Measurements from ENCODE around the gene CMA1.

The CMA1 gene

DNA sequence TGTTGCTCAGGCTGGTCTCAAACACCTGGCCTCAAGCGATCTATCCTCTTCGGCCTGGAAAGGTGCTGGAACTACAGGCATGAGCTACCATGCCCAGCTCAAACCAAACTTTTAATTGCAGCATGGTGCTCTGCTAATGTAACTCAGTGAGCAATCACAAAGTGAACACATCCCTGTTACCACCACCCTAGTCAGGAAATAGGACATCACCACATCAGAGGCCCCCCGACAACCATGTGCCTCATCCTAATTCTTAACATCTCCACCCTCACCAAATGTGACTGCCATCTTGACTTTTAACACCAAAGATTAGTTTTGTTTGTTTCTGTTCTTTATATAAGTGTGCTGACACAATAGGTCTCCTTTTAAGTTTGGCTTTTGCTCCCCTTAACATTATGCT lies 42.7 kb downstream of the CMA1 start:
- DNase-seq: no peak

GRCh38 chr14:24463884-24464785 lies 43.9 kb downstream of the CMA1 start:
- DNase-seq: no peak

DNA sequence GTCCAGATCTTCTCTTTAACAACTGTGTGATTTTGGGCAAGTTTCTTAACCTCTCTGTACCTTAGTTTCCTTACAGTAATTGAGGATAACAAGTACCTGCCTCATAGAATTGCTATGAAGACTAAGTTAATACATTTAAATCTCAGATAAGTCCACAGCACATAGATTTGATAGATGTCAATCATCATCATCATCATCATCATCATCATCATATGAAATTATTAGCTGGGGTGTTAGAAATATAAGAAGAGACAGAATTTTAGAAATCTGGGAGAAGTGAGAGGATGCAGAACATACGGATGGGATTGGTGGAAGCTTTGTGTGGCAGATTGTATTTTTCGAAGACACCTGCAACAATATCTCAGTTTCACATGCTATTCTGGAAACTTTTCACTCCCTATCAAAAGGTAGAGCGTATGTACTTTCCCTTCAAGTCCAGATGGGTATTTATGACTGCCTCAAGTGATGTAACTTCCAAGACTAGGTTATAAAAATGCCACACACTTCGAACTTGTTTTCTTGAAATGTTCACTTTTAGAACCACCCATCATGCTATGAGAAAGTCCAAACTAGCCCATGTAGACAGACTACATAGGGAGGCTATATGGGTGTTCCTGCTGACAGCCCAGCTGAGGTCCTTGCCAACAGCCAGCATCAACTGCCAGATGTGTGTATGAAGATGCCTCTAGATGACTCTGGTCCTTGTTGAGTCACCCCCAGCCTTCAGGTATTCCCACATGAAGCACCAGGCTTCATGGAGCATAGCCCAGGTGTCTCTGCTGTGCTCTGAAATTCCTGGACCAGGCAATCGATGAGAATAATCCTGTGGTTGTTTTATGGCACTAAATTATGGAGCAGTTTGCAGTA lies 44.8 kb downstream of the CMA1 start:
- no peak for DNase-seq

- no peak for DNase-seq
Observed at GRCh38 chr14:24461336-24461735, 46.7 kb downstream of the CMA1 start.

DNA sequence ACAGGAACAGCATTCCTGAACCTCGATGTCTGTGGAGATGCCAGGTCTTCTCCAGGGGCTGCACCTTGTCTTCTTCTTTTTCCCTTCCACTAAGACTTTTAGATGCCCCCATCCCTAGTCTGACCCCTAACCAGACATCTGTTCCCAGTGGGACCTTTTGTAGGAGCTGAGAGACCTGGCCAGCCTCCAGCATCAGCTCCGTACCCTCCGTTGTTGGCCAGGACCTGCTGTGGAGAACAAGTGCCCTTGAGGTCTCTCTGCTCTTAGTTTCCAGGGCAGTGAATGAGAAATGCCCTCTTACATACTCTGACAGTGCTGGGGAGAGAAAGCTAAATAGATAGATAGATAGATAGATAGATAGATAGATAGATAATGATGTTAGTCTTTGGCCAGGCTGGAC lies 48.7 kb downstream of the CMA1 start:
- no peak for DNase-seq

DNA sequence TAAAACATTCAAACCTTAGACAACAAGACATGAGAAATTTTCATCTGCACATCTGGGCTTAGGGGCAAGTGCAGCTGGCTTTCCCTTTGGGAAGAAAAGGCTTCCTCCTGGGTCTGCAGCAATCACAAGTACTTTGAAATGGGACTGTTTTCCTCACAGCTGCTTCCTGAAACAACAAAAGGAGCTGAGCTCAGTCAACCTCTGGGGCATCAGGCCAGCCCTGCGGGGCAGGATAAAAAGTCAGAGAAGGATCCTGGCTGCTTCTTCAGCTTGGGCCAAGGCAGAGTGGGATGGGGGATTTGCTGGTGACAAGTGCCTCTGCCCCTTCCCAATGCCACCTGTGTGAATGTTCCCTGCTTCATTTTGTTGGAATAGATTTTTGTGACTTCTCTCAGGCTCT lies 49.3 kb downstream of the CMA1 start:
- DNase-seq: no peak

- DNase-seq: no peak
Observed at GRCh38 chr14:24456980-24457379, 51.1 kb downstream of the CMA1 start.
